Frontal cortex (tissue), 4 donors: Measurements from ENCODE around the gene FADD. TPM values are rescaled to one million over a fixed set of nuclear protein-coding genes. Genes with fewer than 3 reads are reported as not detected.
"Not testable (repeated sequence)": the region's sequence is repeated elsewhere in the genome, so short reads cannot be mapped to it uniquely, and the experiment has no call there.

Experiments used
- DNase-seq, 2 donors: peaks; one replicate each; pipeline ENCODE4 v3.0.0; 2012; ENCODE audit warnings: low spot score in 2 of 2
- FAIRE-seq: peaks from 2 replicates; lab custom pipeline; 2012; peaks lifted over from hg19 to GRCh38; lab: Jason Lieb, UNC
- total RNA-seq: library from RNA; depleted of rRNA; stranded (reverse); fragments of >200 nt; gene quantifications from one replicate; pipeline ENCODE4 v1.2.3, GENCODE V29; 2014
- donor health status: control.
- donor health status: control.
- donor health status: control.

Gene FADD
- total RNA-seq, 1 donor from 2014 or later = 20.0 TPM

DNA sequence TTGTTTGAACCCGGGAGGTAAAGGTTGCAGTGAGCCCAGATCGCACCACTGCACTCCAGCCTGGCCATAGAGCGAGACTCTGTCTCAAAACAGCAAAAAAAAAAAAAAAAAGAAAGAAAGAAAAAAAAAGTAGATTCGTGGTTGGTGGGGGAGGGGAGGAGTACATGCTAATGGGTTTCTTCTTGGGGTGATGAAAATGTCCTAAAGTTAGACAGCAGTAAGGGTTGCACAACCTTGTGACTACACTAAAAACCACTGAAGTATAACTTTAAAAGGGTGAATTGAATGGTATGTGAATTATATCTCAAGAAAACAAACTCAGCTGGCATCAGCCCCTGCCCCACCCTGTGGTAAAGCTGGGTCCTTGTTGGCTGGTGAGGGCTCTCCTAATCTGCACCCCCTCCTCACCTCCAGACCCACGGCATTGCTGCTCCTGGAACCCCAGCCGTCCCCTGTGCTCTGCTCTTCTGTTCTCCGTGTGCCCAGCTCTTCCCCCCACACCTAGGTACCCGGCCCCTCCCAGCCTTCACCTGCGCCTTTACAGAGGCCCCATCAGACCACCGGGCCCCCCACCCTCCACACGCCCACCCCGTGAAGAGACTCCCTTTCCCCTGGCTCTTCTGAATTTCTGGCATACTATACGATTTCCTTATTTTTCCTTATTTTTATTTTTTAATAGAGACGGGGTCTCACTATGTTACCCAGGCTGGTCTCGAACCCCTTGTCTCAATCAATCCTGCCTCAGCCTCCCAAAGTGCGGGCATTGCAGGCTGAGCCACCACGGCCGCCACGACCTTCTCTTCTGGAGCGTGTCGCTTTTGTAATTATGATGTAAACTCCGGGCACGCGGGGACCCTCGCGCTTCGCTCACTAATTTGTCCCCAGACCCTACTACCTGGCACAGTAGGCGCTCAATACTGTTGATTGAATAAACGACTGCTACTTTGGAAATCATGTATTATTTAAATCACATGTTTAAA, 924 bp upstream of the FADD start:
- no peak for DNase-seq
- FAIRE-seq = no peak

DNA sequence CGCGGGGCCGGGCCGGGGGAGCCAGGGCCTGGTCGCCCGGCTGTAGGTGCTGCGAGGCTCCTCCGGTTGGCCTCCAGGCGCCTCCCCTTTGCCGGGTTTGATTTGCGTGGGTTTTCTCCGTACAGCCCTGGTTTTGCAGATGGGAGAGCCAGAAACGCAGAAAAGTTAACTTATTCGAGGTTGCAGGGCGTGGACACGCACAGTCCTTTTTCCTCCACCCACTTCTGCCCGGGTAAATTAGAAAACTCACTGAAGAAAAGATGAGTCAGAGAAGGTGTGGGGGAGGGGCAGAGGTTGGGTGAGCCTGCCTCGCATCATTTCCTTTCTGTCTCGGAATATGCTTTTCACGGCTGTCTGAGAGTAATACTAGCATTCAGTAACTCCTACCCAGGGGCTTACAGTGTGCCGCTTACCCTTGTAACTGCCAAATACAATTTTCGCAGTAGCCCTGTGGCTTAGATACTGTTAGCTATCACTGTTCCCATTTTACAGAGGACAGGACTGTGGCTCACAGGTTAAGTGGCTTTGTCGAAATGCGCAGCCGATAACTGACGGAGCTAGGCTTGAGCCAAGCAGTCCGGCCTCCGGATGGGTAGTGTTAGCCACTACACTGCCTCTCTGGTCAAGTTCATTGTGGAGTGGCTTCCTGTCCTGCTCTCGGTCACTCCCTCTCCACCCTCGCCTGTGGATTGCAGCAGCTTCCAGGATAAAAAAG, 812 bp downstream of the FADD start:
- FAIRE-seq (no peak), DNase-seq (peak in 1 of 2 donors; percentile 59)

DNA sequence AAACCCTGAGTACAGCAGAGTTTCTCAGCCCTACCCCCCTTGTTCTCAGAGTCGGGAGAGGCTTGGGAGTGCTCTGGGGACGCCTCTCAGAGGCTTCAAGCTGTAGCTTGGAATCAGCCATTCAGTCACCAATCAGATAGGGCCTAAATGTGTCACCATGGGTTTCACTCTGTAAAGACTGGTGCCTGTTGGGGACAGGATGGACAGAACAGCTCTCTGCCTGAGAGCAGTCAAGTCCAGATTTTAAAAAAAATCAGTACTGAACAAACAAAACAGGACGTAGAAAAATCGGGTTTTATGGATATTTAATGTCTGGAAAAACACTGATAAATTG, 1.3 kb downstream of the FADD start:
- DNase-seq (no peak), FAIRE-seq (no peak)

DNA sequence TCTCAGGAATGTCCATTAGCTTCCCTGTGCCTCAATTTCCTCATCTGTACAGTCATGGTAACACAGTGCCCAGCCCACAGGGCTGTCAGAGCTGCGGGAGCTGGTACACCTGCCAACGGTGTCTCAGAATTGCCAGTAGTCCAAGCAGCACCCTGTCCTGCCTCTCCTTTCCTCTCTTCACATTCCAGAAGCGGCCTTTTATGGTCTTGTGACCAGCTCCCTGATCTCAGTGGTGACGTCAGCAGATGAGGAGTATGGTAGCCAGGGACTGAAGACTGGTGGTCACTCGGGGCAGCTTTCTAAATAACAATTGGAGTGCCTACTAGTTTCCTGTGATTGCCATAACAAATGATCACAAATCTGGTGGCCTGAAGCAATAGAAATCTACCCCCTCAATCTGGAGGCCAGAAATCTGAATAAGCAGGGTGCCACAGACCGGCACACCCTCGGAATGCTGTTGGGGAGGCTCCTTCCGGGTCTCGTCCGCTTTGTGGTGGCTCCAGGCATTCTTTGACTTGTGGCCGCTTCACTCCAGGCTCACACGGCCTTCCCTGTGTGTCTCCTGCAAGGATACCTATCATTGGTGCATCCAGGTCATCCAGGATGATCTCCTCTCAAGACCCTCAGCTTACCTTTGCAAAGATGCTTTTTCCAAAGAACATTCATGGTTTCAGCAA, 2.1 kb downstream of the FADD start:
- DNase-seq (no peak), FAIRE-seq (no peak)

DNA sequence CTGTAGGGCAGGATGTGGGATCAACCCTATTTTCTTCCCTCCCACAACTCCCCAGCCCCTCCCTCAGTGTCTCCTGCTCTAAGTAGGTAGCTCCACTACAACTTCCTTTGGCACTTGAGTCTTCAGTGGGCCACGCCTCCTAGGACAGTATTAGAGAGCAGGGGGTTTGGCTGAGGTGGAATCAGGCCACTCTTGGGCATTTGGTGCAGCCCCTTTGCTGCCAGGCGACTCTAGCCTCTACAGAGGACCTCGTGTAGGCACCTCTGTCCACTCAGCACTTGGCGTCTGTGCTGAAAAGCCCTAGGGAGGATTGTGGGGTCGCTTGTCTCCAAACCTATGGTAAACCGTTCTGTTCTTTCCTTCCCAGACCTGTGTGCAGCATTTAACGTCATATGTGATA, 2.7 kb downstream of the FADD start:
- no peak for DNase-seq
- no peak for FAIRE-seq

DNA sequence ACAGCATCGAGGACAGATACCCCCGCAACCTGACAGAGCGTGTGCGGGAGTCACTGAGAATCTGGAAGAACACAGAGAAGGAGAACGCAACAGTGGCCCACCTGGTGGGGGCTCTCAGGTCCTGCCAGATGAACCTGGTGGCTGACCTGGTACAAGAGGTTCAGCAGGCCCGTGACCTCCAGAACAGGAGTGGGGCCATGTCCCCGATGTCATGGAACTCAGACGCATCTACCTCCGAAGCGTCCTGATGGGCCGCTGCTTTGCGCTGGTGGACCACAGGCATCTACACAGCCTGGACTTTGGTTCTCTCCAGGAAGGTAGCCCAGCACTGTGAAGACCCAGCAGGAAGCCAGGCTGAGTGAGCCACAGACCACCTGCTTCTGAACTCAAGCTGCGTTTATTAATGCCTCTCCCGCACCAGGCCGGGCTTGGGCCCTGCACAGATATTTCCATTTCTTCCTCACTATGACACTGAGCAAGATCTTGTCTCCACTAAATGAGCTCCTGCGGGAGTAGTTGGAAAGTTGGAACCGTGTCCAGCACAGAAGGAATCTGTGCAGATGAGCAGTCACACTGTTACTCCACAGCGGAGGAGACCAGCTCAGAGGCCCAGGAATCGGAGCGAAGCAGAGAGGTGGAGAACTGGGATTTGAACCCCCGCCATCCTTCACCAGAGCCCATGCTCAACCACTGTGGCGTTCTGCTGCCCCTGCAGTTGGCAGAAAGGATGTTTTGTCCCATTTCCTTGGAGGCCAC, 3.3 kb downstream of the FADD start:
- no peak for DNase-seq
- FAIRE-seq = no peak

DNA sequence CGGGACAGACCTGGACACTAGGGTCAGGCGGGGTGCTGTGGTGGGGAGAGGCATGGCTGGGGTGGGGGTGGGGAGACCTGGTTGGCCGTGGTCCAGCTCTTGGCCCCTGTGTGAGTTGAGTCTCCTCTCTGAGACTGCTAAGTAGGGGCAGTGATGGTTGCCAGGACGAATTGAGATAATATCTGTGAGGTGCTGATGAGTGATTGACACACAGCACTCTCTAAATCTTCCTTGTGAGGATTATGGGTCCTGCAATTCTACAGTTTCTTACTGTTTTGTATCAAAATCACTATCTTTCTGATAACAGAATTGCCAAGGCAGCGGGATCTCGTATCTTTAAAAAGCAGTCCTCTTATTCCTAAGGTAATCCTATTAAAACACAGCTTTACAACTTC, 3.9 kb downstream of the FADD start:
- FAIRE-seq (no peak), DNase-seq (no peak)

DNA sequence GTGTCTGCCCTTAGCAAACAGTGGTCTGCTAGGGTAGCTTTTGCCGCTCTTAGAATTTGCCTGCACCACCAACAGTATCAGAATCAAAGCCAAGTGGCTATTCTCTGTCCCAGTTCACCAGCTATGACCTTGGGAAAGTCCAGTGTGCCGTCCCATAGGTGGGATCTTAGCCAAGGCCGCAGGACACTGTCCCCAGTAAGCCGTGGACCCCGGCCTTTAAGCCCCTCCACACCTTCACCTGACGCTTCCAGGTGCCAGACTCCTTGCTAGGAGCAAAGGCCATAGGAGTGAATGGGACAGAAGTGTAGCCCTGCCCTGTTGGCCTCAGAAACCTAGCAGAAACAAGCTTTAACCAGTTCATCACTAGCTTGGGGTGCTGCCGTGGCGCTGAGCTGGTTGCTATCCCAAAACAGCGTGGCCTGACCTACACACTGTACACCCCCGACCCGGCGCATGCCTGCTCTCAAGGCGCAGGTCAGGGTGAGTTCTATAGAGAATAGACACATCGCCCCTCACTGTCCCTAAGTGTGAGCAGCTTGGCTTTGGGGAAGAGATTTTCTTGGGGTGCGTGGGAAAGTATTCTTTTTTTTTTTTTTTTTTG, 4.5 kb downstream of the FADD start:
- FAIRE-seq = no peak

DNA sequence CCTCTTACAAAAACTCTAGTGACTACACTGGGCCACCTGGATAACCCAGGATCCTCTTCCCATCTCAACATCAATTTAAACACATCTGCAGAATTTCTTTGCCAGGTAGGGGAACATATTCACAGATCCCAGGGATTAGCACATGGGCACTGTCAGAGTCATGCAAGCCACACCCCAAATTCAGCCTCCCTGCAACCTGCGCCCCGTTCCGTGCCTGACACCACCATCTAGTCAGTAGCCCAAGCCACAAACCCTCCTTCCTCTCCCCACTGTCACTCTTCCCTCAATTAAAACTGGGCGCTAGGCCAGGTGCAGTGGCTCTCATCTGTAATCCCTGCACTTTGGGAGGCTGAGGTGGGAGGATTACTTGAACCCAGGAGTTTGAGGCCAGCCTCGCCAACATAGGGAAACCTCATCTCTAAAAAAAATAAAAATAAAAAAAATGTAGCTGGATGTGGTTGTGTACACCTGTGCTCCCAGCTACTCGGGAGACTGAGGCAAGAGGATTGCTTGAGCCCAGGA, 6.4 kb downstream of the FADD start:
- FAIRE-seq (no peak), DNase-seq (no peak)

More for the DNA sequence above, 4.5 kb downstream of the FADD start:
- no peak for DNase-seq

DNA sequence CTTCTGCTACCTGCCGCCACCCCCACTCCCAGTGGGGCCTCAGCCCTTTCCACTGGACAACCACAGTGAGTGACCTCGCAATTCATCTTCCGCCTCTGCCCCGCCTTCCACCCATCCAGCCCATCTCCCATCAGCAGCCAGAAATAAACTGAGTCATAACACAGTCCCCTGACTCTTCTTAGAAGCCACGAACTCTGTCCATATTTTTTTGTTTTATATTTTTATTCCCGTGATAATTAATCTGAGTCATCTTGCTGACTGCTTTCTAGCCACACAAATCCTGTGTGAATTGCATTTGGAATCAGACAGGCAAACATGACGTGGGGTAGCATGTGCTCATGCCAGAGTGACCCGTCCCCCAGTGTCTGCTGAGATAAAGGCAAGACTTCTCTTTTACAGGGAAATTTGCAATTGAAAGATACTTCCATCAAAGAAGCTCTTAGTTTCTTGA, 7.0 kb downstream of the FADD start:
- no peak for FAIRE-seq
- no peak for DNase-seq

DNA sequence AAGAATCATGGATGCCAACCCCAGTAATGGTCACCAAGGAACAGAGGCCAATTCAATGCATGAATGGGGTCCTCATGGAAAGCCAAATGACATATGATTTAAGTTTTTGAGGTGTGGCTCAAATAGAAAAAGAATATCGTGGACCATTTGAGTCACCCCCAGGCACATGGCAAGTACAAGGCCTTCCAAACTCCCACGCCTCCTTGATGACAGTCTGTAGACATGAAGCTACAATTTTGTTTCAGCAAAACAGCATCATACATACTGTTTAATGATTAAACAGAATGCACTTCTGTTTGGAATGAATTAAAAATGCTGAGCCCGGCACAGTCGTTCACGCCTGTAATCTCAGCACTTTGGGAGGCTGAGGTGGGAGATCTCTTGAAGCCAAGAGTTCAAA, 7.4 kb downstream of the FADD start:
- DNase-seq (no peak), FAIRE-seq (no peak)

DNA sequence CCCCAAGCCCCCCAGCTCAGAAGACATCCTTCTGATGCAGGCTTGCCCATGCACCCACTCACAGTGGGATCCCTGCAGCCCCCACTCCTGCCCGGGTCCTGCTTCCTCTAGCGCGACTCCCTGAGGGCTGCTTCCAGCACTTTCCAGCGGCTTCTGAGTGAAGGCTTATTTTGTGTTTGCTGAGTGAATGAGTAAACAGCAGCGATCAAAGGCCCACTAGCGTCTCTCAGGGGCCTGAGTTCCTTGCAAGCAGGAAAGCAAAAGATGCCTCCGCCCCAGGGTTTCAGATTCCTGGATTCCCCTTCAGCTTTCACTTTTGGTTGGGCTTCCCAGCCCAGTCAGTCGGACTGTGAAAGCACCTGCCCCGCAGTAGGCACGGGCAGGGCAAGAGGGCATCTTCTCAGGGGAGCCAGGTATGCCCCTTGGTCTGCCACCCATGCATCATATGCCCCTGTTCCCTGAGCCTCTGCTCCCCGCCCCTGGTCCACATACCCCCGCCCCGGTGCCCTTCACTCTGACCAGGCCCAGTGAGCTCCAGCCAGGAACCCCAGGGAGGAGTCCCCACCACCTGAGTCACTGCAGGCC, 9.2 kb downstream of the FADD start:
- DNase-seq = no peak
- no peak for FAIRE-seq

DNA sequence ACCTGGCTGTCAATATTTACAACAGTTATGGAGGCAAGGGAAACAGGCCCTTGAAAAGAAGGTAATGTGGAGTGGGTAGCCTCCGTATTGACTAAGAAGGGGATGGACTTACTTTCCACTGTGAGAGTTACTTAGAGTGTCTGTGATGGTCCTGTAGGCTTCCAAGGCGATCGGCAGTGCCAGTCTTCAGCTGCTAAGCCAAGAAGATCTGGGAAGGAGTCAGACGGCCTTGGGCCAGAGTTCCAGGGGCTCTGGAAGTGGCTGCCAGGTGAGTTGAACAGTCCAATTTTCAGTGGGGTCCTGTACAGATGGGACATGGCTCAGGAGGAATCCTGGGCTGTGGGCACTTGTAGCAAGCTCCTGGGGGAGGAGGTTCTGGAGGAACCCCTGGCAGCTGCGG, 14.3 kb downstream of the FADD start:
- FAIRE-seq, DNase-seq: not testable (repeated sequence)

DNA sequence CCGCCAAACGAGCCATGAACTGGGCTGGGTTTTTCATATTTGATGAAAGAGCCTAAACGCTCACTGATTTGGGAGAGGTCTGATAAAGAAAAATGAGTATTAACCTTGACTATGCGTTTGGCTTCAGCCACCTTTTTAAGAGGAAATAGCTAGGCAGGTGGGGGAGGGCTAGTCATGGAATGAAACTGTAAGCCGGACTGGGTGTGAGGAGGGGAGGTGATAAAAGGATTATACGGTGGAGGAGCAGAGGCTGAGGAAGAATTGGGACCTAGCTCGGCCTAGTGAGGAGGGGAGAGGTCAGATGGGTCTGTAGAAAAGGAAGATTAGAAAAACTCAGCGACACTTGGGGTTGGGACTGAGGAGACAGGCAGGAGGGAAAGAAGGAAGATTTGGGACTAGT, 15.0 kb downstream of the FADD start:
- not testable (repeated sequence) for DNase-seq, FAIRE-seq

DNA sequence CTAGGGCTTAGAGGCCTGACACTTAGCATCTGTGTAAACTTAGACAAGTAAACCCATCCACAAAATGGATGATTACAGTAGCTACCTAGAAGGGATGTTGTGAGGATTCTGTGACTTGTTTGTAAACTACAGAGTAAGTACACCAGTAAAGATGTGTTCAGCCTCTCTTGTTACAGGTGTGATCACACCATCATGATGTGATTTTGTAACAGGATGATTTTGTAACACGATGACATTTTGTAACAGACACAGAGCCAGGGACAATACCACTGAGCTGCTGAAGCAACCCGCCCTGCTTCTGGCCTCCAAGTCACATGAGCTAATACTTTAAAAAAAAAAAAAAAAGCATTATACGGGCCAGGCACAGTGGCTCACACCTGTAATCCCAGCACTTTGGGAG, 17.0 kb downstream of the FADD start:
- DNase-seq = no peak

DNA sequence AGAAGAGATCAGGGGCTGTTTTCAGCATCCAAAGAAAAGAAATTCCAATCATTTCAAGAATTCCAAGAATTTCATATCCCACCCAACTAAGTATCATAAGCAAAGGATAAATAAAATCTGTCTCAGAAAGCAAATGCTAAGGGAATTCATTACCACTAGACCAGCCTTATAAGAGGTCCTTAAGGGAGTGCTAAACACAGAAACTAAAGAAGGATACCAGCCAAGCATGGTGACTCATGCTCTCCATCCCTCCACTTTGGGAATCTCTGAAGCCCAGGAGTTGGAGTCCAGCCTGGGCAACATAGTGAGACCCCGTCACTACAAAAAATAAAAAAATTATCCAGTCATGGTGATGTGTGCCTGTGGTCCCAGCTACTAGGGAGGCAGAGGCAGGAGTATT, 17.8 kb downstream of the FADD start:
- FAIRE-seq (no peak), DNase-seq (no peak)

More for the DNA sequence above, 17.0 kb downstream of the FADD start:
- no peak for FAIRE-seq

DNA sequence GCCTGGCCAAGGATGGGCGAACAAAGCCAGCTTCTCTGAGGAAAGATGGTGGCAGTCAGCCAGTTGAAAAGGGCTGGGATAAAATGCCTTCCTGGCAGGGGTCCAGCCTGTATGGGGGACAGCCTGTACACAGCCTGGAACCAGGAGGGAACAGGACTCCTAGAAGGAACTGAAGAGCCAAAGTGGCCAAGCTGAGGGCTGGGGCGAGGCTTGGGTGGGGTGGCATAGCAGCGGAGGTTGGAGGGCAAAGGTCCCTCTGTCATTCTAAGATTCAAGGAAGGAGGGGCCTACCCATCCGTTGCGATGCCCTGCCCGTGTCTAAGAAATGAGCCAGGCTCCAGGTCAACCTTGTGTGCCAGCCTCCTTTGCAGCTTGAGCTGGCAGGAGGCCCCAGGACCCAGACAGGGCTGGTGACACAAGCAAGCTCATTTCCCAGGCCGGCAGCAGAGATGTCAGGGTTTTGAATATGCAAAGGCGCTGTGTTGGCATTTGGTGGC, 22.6 kb downstream of the FADD start:
- FAIRE-seq (no peak), DNase-seq (no peak)

DNA sequence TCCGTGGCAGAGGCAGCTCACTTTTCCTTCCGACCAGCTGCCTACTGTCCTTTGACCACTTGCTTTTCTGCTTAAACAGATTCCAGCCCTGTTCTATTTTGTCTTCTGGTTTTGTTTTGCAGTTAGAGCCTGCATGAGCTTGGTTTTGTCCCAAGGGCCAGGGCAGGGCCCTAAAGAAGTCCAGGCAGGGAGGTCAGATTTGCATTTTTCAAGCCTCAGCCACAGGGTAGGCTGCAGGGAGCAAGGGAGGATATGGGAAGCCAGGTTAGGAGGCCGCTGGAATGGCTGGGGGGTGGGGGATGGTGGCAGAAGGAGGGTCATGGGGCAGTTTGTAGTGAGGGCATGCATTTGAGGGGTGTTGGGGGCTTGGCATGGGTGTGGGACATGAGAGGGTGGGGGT, 23.1 kb downstream of the FADD start:
- DNase-seq (no peak), FAIRE-seq (no peak)

DNA sequence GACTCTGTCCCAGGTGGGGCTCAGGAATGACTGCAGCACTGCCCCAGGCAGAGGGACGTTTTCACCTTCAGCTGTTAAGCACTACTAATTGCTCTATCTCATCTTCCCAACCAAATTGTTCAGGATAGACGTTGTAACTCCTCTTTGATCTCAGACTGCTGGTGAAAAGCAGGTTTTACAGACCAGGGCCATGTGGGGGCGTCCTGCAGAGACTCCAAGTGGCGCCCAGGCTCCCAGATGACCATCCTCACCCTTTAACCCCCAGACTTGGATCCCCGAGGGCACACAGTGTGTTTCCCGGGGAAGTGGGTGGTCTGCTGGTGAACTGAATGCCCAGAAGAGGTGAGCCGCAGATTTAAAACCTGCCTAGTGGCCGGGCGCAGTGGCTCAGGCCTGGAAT, 23.9 kb downstream of the FADD start:
- DNase-seq = no peak

More for the DNA sequence above, 23.9 kb downstream of the FADD start:
- no peak for FAIRE-seq
